Vagina (tissue), 2 donors: ENCODE results near the gene KCTD15. TPM values are rescaled to one million over a fixed set of nuclear protein-coding genes. Genes with fewer than 3 reads are reported as not detected.

Source experiments
- DNase-seq, 2 donors: peaks; one replicate each; pipeline ENCODE4 v3.0.0-alpha.2; 2017; ENCODE audit errors: extremely low spot score in 2 of 2
- H3K27ac ChIP-seq: fragments of 200-600 bp; sonication (generic); one replicate; pipeline ENCODE4 v1.5.1; 2019
- H3K27me3 ChIP-seq: fragments of 200-600 bp; sonication (generic); one replicate; pipeline ENCODE4 v1.5.1; 2019
- H3K36me3 ChIP-seq, 2 donors: fragments of 200-600 bp; sonication (generic); one replicate each; pipeline ENCODE4 v1.5.1; 2017 to 2019
- H3K4me1 ChIP-seq: fragments of 200-600 bp; sonication (generic); one replicate; pipeline ENCODE4 v1.5.1; 2019
- H3K4me3 ChIP-seq, 2 donors: fragments of 200-600 bp; sonication (generic); 1 replicate in 1 of 2; 2 replicates in 1 of 2; pipeline ENCODE4 v1.5.1; 2016 to 2019
- H3K9me3 ChIP-seq: fragments of 200-600 bp; sonication (generic); one replicate; pipeline ENCODE4 v1.5.1; 2019
- CTCF ChIP-seq, 3 experiments: fragments of 450-650 bp in 2 of 3; fragments of 200-600 bp in 1 of 3; sonication (generic) in 1 of 3; IDR thresholded peaks; one replicate each; pipeline ENCODE4 v1.5.1; 2017 to 2019; ENCODE audit warnings: antibody characterized with exemption in 3 of 3, mild to moderate bottlenecking in 2 of 3, moderate library complexity in 2 of 3
- POLR2A ChIP-seq, 2 donors: fragments of 450-650 bp; IDR thresholded peaks; one replicate each; pipeline ENCODE4 v1.6.1; 2017; ENCODE audit warnings: antibody characterized with exemption in 2 of 2, mild to moderate bottlenecking in 2 of 2, moderate library complexity in 2 of 2
- POLR2AphosphoS5 ChIP-seq, 2 donors: sonication (generic); formaldehyde crosslinking; IDR thresholded peaks; one replicate each; pipeline ENCODE4 v1.9.0; 2017; ENCODE audit warnings: antibody characterized with exemption in 2 of 2, mild to moderate bottlenecking in 2 of 2, low read depth in 1 of 2; ENCODE audit not compliant: insufficient read depth in 1 of 2
- intact Hi-C: fragments of 100-400 bp; cut with DNase I; formaldehyde crosslinking; loops from one replicate; pipeline ENCODE4 v1.15.1; 2023
- total RNA-seq: library from RNA; depleted of rRNA; stranded (reverse); fragments of >200 nt; gene quantifications from one replicate; pipeline ENCODE4 v1.2.3, GENCODE V29; 2016

The KCTD15 gene
- total RNA-seq, 1 donor from 2014 or later: 65.6 TPM

DNA sequence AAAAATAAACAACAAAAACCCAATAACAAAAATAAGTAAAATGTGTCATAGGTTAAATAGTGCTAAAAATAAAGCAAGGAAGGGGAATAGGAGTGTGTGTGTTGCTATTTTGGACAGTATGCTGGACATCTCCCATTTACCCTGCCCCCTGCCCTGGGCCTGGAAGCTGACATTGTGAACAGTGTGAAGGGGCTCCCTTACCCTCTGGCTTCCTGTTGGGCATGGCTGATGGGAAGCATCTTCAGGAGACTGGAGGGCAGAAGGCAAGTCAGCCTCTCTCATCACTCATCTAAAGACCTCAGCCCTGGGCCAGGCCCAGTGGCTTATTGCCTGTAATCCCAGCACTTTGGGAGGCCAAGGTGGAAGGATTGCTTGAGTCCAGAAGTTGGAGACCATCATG is 26.7 kb downstream of the KCTD15 start:
- H3K4me3 ChIP-seq: no peak overlapping the region
- intact Hi-C loops: no loop called here
- no peaks in the 10 kb centered on the region for H3K27me3 ChIP-seq
- peaks cover 30% of the 10 kb centered on the region for H3K4me1 ChIP-seq
- H3K9me3 ChIP-seq: no peaks in the 10 kb centered on the region
- H3K36me3 ChIP-seq: no peaks in the 10 kb centered on the region
- DNase-seq: peak; percentile 52 to 60
- no peak overlapping the region for H3K27ac ChIP-seq
- TF ChIP-seq POLR2AphosphoS5 (IDR thresholded peaks at IDR 0.05; ENCODE audit: insufficient read depth in 1 of 2, low read depth in 1 of 2): no peak
- TF ChIP-seq CTCF (IDR thresholded peaks at IDR 0.05): no peak
- TF ChIP-seq POLR2A (IDR thresholded peaks at IDR 0.05): no peak

- intact Hi-C loops: no loop called here
- H3K4me3 ChIP-seq: no peak overlapping the region
- no peaks in the 10 kb centered on the region for H3K36me3 ChIP-seq
- no peaks in the 10 kb centered on the region for H3K27me3 ChIP-seq
- no peak overlapping the region for H3K27ac ChIP-seq
- TF ChIP-seq POLR2A (IDR thresholded peaks at IDR 0.05) (no peak), POLR2AphosphoS5 (IDR thresholded peaks at IDR 0.05; ENCODE audit: insufficient read depth in 1 of 2, low read depth in 1 of 2) (no peak), CTCF (IDR thresholded peaks at IDR 0.05) (no peak)
- no peaks in the 10 kb centered on the region for H3K9me3 ChIP-seq
- peak in 1 of 2 donors; percentile 55 for DNase-seq
- peaks cover 12% of the 10 kb centered on the region for H3K4me1 ChIP-seq
Observed at GRCh38 chr19:33825556-33825955, 28.9 kb downstream of the KCTD15 start.

DNA sequence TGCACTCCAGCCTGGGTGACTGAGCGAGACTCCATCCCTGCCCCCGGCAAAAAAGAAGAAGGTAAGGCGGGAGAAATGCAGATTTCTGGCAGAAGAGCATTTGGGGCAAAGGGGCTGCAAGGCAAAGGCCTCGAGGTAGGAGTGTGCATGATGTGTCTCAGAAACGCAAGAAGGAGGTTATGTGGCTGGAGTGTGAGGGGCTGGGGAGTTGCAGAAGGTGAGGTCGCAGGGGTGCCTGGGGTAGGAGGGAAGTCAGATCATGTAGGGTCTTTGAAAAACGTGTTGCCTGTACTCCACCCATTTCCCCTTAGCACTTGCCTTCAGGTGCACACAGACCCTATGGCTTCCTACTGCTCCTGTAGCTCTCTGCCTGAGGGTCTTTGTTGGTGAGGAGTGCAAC is 29.9 kb downstream of the KCTD15 start:
- Histone ChIP-seq H3K36me3 (no peaks in the 10 kb centered on the region), H3K27ac (no peak overlapping the region), H3K9me3 (no peaks in the 10 kb centered on the region), H3K4me1 (peaks cover 3% of the 10 kb centered on the region), H3K4me3 (no peak overlapping the region), H3K27me3 (no peaks in the 10 kb centered on the region)
- TF ChIP-seq POLR2A (IDR thresholded peaks at IDR 0.05) (no peak), POLR2AphosphoS5 (IDR thresholded peaks at IDR 0.05; ENCODE audit: insufficient read depth in 1 of 2, low read depth in 1 of 2) (no peak)
- DNase-seq: peak in 1 of 2 donors; percentile 61
- intact Hi-C loops: no loop called here

GRCh38 chr19:33828266-33829075 is 31.8 kb downstream of the KCTD15 start:
- DNase-seq: peak in 1 of 2 donors; percentile 64
- Histone ChIP-seq H3K27ac (no peak overlapping the region), H3K9me3 (no peaks in the 10 kb centered on the region), H3K36me3 (no peaks in the 10 kb centered on the region), H3K4me1 (no peaks in the 10 kb centered on the region), H3K27me3 (no peaks in the 10 kb centered on the region), H3K4me3 (no peak overlapping the region)
- no peak for TF ChIP-seq CTCF (IDR thresholded peaks at IDR 0.05)
- no peak for TF ChIP-seq POLR2A (IDR thresholded peaks at IDR 0.05)
- TF ChIP-seq POLR2AphosphoS5 (IDR thresholded peaks at IDR 0.05; ENCODE audit: insufficient read depth in 1 of 2, low read depth in 1 of 2): no peak
- intact Hi-C loops: no loop called here

DNA sequence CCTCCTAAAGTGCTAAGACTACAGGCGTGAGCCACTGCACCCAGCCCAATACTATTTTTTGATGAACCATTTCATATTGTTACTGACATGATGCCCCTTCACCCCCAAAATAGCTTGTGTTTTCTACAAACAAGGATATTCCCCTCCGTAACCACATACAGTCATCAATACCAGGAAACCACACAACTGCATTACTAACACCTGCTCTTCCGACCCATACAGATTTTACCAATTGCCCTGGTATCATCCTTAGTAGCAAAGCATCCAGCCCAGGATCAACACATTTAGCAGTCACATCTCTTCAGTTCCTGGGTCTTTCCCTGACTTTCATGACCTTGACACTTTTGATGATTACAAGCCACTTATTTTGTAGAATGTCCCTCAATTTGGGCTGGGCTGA is 33.6 kb downstream of the KCTD15 start:
- Histone ChIP-seq H3K4me1 (no peaks in the 10 kb centered on the region), H3K4me3 (no peak overlapping the region), H3K36me3 (no peaks in the 10 kb centered on the region), H3K9me3 (no peaks in the 10 kb centered on the region), H3K27me3 (no peaks in the 10 kb centered on the region), H3K27ac (no peak overlapping the region)
- TF ChIP-seq POLR2A (IDR thresholded peaks at IDR 0.05) (no peak), POLR2AphosphoS5 (IDR thresholded peaks at IDR 0.05; ENCODE audit: insufficient read depth in 1 of 2, low read depth in 1 of 2) (no peak), CTCF (IDR thresholded peaks at IDR 0.05) (no peak)
- intact Hi-C loops: no loop called here
- DNase-seq: no peak
